Ishikawa (cell line): Measurements from ENCODE around the gene NUAK2.

Experiments used
- CREB1 ChIP-seq: IDR thresholded peaks from 2 replicates; pipeline ENCODE4 v1.6.1; 2012; ENCODE audit warnings: low read depth
- EGR1 ChIP-seq: IDR thresholded peaks from 2 replicates; pipeline ENCODE4 v1.6.1; 2012
- FOXM1 ChIP-seq: IDR thresholded peaks from 2 replicates; pipeline ENCODE4 v1.6.1; 2012; ENCODE audit warnings: low read depth, borderline replicate concordance
- MAX ChIP-seq: IDR thresholded peaks from 2 replicates; pipeline ENCODE4 v1.6.1; 2012
- NFIC ChIP-seq: IDR thresholded peaks from 2 replicates; pipeline ENCODE4 v1.6.1; 2012
- REST ChIP-seq: IDR thresholded peaks from 2 replicates; pipeline ENCODE4 v1.6.1; 2012; ENCODE audit warnings: low read depth, mild to moderate bottlenecking
- TAF1 ChIP-seq: IDR thresholded peaks from 2 replicates; pipeline ENCODE4 v1.6.1; 2012; ENCODE audit warnings: low read depth, mild to moderate bottlenecking
- TCF12 ChIP-seq: IDR thresholded peaks from 2 replicates; pipeline ENCODE4 v1.6.1; 2012; ENCODE audit warnings: low read depth
- USF1 ChIP-seq: IDR thresholded peaks from 2 replicates; pipeline ENCODE4 v1.6.1; 2012
- YY1 ChIP-seq: IDR thresholded peaks from 2 replicates; pipeline ENCODE4 v1.6.1; 2012; ENCODE audit warnings: low read depth
- ZBTB7A ChIP-seq: IDR thresholded peaks from 2 replicates; pipeline ENCODE4 v1.6.1; 2012; ENCODE audit warnings: low read depth

- TF ChIP-seq USF1 = no peak
- no peak for TF ChIP-seq MAX
- TF ChIP-seq TAF1 = no peak
- no peak for TF ChIP-seq YY1
- no peak for TF ChIP-seq ZBTB7A
- TF ChIP-seq EGR1 = no peak
- peak; percentile 57; the same call in 1 of the 2 replicates for TF ChIP-seq REST
- no peak for TF ChIP-seq FOXM1
- no peak for TF ChIP-seq CREB1
- TF ChIP-seq NFIC = peak; percentile 60
- TF ChIP-seq TCF12 = peak; percentile 40; the same call in 1 of the 2 replicates
These were observed 41.6 kb downstream of the NUAK2 start for GRCh38 chr1:205279986-205280385.
